ENCODE measurements around the gene MRPS33.
"Not testable (repeated sequence)": the region's sequence is repeated elsewhere in the genome, so short reads cannot be mapped to it uniquely, and the experiment has no call there.

The MRPS33 gene

DNA sequence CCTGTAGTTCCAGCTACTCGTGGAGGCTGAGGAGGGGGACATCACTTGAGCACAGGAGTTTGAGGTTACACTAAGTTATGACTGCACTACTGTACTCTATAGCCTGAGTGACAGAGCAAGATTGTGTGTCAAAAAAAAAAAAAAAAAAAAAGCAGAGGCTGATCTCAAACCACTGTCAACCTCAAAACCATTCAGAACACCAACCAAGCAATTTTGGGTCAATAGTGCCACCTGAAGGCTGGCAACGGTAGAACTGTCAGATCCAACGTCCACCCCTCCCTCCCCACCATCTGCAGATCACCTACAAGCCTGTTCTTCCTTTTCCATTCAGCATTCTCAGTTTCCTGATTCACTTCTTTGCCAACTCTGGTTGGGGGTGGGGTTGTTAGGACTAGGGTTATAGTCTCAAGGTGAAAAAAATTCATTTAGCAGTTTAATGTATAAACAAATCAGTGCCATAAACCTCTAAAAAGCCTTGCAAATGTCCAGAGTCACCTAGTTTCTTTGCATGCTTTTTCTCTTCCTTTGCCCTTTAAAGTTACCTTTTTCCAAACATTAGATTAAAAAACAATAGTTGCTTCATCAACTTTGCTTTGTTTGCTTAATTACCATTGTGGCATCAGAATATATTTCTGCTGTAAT lies 2.6 kb downstream of the MRPS33 start:
- peak; percentile 23 for DNase-seq (ENCODE audit: low read depth)

- DNase-seq (ENCODE audit: low read depth) = no peak
Observed at GRCh38 chr7:141011443-141011842, 3.3 kb downstream of the MRPS33 start.

DNA sequence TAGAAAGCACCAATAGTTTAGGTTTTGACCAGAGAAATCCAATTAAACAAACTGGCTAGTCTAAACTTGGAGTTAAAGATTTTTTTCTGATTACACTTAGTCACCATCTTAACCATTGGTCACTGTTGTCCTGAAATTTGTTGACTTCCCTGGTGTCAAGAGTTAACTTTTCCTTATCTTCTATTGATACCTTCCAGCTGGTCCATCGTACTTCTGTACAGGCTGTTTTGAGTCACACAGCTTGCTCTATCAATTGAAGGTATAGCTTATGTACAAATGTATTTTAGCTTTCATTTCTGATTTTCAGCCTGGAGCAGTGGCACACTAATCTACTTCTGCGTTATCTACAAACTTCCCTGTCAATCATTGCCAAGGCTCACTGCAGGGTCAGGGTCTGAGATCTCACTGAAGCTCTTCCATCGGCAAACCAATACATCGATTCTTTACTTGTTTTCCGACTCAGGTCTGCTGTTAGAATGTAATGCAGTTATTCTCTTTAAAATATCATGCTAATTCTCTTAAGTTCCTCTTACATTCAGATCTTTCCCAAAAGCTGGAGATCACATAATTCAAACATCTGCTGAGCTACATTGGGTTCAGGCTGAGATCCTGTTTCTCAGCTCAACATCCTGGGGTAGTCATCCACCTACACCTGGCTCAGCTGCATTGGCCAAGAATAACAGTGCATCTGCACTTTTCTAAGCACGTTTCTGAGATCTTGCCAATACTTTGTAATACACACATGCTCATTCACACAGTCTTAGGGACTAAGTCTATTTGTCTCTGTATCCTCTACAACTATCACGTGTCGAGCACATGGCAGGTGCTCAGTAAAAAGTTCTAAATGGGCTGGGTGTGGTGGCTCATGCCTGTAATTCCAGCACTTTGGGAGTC lies 11.3 kb downstream of the MRPS33 start:
- no peak for DNase-seq (ENCODE audit: low read depth)

- no peak for DNase-seq (ENCODE audit: low read depth)
Observed at GRCh38 chr7:141001546-141001945, 13.2 kb downstream of the MRPS33 start.

DNA sequence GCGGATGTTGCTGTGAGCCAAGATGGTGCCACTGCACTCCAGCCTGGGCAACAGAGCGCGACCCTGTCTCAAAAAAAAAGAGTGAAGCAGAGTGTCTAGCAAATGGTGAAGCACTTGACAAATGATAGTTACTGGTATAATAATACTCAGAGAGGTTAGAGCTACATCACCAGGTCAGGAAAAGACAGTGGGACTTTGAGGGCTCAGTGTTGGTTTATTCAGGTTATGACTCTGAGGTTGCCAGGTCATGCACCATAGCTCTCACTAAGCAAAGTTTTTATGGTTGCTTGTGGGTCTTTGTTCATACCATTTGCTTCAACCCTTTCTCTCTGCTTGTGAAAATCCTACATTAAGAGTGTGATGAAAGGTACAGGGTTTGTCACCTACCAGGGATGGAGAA lies 13.6 kb downstream of the MRPS33 start:
- DNase-seq (ENCODE audit: low read depth) = no peak

DNA sequence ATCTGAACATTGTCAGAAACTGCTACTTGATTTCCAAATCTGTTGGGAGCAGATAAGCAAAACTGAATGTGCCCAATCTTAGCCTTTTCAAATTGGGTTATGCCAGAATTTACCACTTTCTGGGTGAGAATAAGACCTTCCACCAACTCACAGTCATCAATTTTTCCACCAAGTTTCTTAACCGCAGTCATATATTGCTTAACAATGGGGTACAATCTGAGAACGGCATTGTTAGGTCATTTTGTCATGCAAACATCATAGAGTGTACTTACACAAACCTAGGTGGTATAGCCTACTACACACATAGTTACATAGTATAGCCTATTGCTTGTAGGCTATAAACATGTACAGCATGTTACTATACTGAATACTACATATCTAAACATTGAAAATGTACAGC lies 16.0 kb downstream of the MRPS33 start:
- DNase-seq (ENCODE audit: low read depth) = no peak

- DNase-seq (ENCODE audit: low read depth) = no peak
Observed at GRCh38 chr7:140992422-140992821, 22.3 kb downstream of the MRPS33 start.

- DNase-seq (ENCODE audit: low read depth) = no peak
Observed at GRCh38 chr7:140990193-140990962, 24.4 kb downstream of the MRPS33 start.

DNA sequence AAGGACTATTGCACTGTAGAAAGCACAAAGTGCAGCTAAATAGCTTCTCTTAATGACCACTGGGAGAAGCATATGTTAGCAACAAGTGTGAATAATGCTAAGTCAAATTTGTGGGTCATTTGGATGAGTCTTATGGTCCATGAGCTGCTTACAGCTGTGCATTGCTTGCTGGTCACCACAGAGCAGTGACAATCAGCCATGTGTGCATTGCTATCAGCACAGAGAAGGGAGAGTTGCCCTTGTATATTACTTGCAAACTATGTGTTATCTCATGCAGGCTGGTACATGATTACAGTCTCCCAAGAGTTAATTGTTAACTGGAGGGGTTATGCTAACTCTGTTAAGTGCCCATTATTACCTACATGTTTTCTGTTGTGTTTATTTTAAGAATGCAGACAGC lies 25.7 kb downstream of the MRPS33 start:
- no peak for DNase-seq (ENCODE audit: low read depth)

DNA sequence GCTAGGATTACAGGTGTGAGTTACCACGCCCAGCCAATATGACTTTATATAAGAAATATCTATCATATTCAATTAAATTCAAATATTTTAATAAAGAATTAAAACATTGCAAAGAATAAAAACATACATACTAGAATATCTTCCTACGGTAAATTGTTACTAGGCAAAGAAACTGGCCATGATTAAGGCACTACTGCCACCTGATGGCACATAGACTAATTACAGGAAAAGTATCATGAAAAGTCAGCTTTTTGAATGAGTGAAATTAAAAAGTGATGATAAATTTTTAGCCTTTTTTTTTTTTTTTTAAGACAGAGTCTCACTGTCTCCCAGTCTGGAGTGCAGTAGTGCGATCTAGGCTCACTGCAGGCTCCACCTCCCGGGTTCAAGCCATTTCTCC lies 30.9 kb downstream of the MRPS33 start:
- DNase-seq (ENCODE audit: low read depth) = no peak

- DNase-seq (ENCODE audit: low read depth) = no peak
Observed at GRCh38 chr7:140982508-140982907, 32.2 kb downstream of the MRPS33 start.

DNA sequence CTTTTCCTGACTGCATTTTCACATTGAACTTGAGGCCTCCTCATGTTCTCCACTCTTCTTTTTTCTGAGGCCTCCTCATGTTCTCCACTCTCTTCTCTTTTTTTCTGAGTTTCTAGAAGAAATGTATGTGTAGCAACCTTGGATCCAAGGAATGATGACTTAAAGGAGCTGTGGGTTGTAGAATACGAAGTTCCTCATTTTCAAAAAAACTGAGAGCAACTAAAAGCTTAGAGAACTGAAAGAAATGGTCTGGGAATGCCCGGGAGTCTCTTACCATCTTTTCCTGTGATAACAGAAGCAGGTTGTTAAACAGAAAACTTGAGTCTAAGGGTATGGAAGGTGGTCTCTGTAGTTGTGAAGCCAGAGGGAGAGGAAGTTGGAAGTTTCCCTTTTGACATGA lies 32.8 kb downstream of the MRPS33 start:
- no peak for DNase-seq (ENCODE audit: low read depth)

DNA sequence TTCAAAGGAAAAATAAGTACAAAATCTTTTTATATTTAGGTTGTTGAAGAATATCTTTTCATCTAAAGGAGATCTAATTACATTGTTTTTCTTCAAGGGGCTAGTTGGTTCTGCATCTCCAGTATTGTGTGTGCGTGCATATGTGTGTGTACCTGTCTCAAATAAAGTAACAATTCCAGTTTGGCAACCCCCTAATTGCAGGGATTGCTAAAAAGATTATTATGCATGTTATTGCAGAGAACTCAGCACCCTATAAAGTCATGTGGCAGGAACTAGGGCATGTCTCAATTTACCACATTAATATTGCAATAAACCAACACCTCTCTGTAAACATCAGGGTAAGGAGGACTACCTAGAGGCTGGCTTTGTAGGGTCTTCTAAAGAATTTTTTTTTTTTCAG lies 37.0 kb downstream of the MRPS33 start:
- no peak for DNase-seq (ENCODE audit: low read depth)

DNA sequence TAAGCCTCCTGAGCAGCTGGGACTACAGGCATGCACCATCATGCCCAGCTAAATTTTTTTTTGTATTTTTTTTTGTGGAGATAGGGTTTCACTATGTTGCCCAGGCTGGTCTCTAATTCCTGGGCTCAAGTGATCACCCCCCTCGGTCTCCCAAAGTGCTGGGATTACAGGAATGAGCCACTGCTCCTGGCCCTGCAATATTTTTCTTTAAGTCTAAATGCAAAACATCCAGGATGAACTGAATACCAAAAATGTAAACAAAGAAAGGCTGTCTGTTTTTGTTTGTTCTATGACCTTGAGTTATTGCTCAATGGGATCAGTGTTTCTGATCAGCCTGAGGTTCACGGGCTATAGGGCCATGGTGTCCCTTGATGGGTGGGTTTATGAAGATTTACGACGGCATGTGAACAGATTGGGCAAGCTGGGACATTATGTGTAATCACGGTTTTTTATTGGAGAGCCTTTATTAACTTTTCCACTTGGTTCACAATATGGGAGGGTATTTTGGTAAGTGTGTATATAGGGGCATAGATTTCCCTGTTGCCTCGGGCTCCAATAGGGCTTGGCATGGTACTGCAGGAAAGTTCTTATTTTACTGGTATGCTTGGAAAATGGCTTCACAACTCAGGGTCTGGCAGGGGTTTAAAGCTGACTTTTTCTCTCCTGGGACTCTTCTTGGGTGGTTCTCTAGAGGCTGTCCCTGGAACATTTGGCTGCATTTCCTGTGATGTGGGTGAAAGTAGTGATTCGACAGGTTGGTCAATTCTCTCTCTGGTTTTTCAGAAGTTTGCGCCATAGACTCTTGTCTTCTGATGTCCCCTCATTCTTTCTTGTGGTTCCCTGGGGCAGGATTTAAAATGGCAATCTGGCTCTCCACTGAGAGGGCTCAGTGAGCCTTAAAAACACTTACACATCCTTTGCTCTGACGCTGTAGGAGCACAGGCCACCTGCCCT lies 41.6 kb downstream of the MRPS33 start:
- DNase-seq (ENCODE audit: low read depth) = no peak

DNA sequence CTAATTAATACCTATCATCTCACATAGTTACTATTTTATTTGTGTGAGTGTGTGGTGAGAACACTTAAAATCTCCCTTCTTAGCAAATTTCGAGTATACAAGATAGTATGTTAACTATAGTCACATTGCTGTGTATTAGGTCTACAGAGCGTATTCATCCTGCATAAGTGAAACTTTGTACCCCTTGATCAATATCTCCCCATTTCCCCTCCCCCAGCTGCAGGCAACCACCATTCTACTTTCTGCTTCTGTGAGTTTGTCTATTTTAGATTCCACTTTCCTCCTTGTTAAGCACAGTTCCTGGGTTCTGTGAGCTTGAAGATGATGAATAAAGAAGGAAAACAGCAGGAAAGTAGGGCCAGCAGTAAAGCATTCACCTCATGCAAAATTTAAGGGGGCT lies 42.4 kb downstream of the MRPS33 start:
- DNase-seq (ENCODE audit: low read depth) = no peak

DNA sequence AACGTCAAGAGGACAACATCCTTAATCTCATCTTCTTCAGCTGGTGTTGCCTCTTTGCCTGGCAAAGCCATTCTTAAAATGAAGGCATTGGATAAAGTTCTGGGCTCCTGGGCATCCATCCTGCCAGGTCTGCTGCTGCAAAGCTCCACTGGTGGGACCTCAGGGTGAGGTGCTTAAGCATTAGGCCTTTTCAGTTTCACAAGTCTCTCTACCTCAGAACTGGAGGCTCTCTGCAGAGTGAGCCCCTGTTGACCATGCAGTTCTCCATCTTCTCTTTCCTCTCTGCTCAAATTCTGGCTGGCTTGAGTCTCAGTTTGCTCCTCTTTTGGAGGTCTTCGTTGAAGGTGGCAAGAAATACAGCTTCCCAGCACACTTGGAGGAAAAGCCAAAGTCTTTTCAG lies 47.3 kb downstream of the MRPS33 start:
- DNase-seq (ENCODE audit: low read depth) = no peak

- no peak for DNase-seq (ENCODE audit: low read depth)
Observed at GRCh38 chr7:140966561-140967233, 48.1 kb downstream of the MRPS33 start.

- no peak for DNase-seq (ENCODE audit: low read depth)
Observed at GRCh38 chr7:140961117-140961516, 53.6 kb downstream of the MRPS33 start.

DNA sequence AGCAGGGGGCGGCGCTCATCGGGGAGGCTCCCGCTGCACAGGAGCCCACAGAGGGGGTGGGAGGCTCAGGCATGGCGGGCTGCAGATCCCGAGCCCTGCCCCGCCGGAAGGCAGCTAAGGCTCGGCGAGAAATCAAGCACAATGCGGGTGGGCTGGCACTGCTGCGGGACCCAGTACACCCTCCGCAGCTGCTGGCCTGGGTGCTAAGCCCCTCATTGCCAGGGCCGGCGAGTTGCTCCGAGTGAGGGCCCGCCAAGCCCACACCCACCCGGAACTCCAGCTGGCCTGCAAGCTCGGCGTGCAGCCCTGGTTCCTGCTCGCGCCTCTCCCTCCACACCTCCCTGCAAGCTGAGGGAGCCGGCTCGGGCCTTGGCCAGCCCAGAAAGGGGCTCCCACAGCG lies 57.8 kb downstream of the MRPS33 start:
- not testable (repeated sequence) for DNase-seq (ENCODE audit: low read depth)

Data from GM04503 (cell line).